Skin of body (tissue), 2 donors: ENCODE measurements around the gene FAM174A. TPM values are rescaled to one million over a fixed set of nuclear protein-coding genes. Genes with fewer than 3 reads are reported as not detected.
"Not testable (repeated sequence)": the region's sequence is repeated elsewhere in the genome, so short reads cannot be mapped to it uniquely, and the experiment has no call there.

ENCODE experiments used
- DNase-seq: peaks from one replicate; lab custom pipeline; 2025; lab: John Stamatoyannopoulos, UW
- total RNA-seq: library from RNA; depleted of rRNA; stranded (reverse); fragments of >200 nt; gene quantifications from one replicate; pipeline ENCODE4 v1.2.3, GENCODE V29; 2014

FAM174A gene
- total RNA-seq, 1 donor from 2014 or later, result 15.7 TPM

DNA sequence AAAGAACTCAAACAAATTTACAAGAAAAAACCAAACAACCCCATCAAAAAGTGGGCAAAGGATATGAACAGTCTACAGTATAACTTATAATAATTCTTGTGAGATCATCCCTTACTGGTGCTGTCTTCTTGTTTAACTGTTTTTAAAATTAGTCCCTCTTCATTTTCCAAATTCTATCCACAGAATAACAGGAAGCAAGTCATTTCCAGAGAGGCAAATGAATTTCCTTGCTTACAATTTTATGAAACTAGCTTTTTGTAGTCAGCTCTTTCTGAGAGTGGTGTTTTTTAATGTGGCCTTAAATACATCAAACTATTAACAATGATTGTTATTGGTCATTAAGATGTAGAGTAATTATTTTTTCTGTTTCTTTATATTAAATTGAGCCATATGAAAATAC is 40.6 kb downstream of the FAM174A start:
- DNase-seq, result no peak

- peak; percentile 12 for DNase-seq
Observed at GRCh38 chr5:100576217-100576751, 41.1 kb downstream of the FAM174A start.

- no peak for DNase-seq
Observed at GRCh38 chr5:100577506-100577905, 42.3 kb downstream of the FAM174A start.

DNA sequence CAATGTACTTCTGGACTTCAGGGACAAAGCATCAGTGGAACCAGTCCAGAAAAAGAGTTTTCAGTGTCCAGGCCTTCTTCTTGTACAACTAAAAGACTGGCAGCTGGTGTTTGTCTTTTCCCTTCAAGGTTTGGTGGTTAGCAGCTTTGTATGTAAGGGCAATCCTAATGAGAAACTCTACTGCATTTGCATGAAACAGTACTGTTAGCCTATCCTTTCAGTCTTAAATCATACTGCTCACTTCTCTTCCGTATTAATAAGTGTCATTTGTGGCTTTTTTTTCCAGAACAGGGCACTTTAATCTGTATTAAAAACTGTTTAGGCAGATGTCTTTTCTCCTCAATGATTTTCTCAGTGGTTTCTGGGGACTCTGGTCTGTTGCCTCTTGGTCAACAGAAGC is 48.9 kb downstream of the FAM174A start:
- no peak for DNase-seq

- DNase-seq, result peak; percentile 6
Observed at GRCh38 chr5:100584889-100585288, 49.7 kb downstream of the FAM174A start.

- DNase-seq, result no peak
Observed at GRCh38 chr5:100590867-100591266, 55.7 kb downstream of the FAM174A start.

- DNase-seq, result no peak
Observed at GRCh38 chr5:100595152-100595811, 60.1 kb downstream of the FAM174A start.

- DNase-seq, result no peak
Observed at GRCh38 chr5:100595812-100596173, 60.6 kb downstream of the FAM174A start.

GRCh38 chr5:100598446-100598845 is 63.3 kb downstream of the FAM174A start:
- DNase-seq, result no peak

GRCh38 chr5:100600298-100600994 is 65.3 kb downstream of the FAM174A start:
- DNase-seq, result no peak

GRCh38 chr5:100603141-100603540 is 68.0 kb downstream of the FAM174A start:
- no peak for DNase-seq

DNA sequence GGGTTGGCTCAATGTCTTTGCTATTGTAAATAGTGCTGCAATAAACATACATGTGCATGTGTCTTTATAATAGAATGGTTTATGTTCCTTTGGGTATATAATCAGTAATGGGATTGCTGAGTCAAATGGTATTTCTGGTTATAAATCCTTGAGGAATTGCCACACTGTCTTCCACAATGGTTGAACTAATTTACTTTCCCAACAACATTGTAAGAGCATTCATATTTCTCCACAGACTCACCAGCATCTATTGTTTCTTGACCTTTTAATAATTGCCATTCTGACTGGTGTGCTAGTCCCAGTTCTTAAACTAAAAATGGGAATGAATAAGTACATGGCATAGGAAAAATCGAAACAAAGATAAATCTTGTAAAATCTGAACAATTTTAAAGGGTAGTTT is 68.8 kb downstream of the FAM174A start:
- DNase-seq, result not testable (repeated sequence)

GRCh38 chr5:100609594-100609993 is 74.4 kb downstream of the FAM174A start:
- no peak for DNase-seq

- no peak for DNase-seq
Observed at GRCh38 chr5:100614308-100614707, 79.1 kb downstream of the FAM174A start.

DNA sequence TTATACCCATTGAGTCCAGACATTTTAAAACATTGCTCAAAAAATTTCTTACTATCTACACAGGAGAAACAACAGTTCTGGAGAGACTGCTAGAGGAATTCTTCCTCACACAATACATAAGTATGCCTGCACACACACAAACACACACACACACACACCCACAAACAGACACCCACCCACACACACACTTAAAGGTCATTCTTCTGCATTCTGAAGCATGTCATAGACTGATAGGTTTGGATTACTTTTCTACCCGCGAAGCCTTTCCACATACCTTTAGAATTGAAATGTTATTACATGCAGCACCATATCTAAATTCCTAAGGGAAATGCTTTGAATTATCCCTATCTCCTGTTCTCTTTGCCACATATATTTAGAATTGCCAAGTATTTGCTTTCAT is 80.2 kb downstream of the FAM174A start:
- DNase-seq, result no peak

GRCh38 chr5:100616291-100616690 is 81.1 kb downstream of the FAM174A start:
- DNase-seq, result no peak

- DNase-seq, result no peak
Observed at GRCh38 chr5:100616981-100617380, 81.8 kb downstream of the FAM174A start.

DNA sequence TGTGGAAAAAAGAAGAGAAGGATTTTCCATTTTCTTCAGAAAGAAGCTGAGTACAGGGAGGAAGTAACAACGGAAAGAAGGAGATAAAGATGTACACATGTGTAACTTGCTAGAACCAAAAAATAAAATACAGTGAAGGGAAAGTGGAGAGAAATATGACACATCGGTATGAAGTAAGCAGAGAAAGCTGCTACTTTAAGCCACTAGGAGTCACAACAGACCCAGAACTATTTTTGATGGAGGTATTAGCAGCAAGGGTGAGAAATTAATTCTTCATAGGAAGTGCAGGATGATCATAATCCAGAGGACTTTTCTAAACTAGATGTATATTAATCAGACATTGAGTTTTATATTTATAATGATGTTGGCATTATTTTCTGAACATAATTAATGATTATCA is 88.5 kb downstream of the FAM174A start:
- DNase-seq, result peak; percentile 31

DNA sequence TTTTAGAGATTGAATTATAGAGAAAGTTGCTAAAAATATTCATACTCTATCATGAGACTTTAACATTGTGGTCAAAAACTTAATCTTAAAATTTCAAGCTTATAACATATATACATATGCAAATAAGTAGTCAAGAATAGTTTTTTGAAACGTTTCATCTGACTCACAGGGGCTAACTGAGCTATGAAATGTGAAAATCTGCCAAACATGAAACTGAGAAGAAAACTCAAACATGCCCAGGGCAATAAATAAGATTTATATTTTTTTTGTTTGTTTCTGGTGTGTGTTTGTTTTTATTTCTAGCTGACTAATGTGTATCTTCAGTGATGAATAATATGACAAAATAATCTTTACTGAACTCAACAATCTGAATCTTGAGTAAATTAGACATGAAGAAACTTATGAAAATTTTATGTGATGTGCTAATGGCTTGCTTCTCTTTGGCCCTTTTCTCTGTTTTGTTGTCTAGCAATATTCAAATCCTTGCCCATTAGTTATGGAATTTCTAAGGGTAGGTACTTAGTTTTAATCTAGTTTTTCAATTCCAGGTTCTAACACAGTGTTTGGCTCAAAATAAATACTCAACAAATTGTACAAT is 99.9 kb downstream of the FAM174A start:
- no peak for DNase-seq
